HCT116 (cell line): ENCODE results near the gene CLN5. TPM values are rescaled to one million over a fixed set of nuclear protein-coding genes. Genes with fewer than 3 reads are reported as not detected.

Source experiments
- ATAC-seq: fragments of 200-7000 bp; cut with Tn5 transposase; 2 replicates; pipeline ENCODE4 v1.9.1; 2020; ENCODE audit warnings: mild to moderate bottlenecking, moderate library complexity
- BruUV-seq: library from RNA; stranded (reverse); fragments of 400-500 nt; replicated peaks from 2 replicates; lab custom pipeline; 2021; lab: Mats Ljungman, UMichigan
- CTCF ChIA-PET: fragments of 300-600 bp; sonication (Branson Sonifier 250); formaldehyde crosslinking; loops from one replicate; lab custom pipeline; 2021; ENCODE audit warnings: antibody characterized with exemption; lab: Charles Lee
- POLR2A ChIA-PET: fragments of 300-600, 350-600 bp; sonication (Branson Sonifier 250); formaldehyde crosslinking; loops from one replicate; lab custom pipeline; 2021; ENCODE audit warnings: antibody characterized with exemption; lab: Charles Lee
- RAD21 ChIA-PET, 2 experiments: fragments of 300-600 bp; sonication (Branson Sonifier 250); formaldehyde crosslinking; loops; one replicate each; lab custom pipeline; 2023; ENCODE audit warnings: low total read pairs in 2 of 2; ENCODE audit not compliant: uncharacterized antibody in 2 of 2, unreplicated experiment in 2 of 2, low non-redundant PET in 1 of 2; lab: Charles Lee
- DNase-seq: peaks from one replicate; pipeline ENCODE4 v3.0.0-alpha.2; 2010; ENCODE audit warnings: low read depth, low spot score
- H2AFZ ChIP-seq: fragments of 200-600 bp; shearing (Covaris generic), sonication (generic); 2 replicates; pipeline ENCODE4 v1.6.1; 2017; ENCODE audit warnings: low read depth, mixed run types, mixed read lengths, antibody characterized with exemption, low read length; ENCODE audit not compliant: poor library complexity, severe bottlenecking
- H3K27ac ChIP-seq: 2 replicates; pipeline ENCODE4 v1.5.1; 2012; ENCODE audit warnings: low read depth, low read length
- H3K27me3 ChIP-seq: fragments of 200-600 bp; sonication (generic); 2 replicates; pipeline ENCODE4 v1.6.1; 2016; ENCODE audit warnings: mixed run types, low read length, mixed read lengths; ENCODE audit not compliant: insufficient read depth
- H3K36me3 ChIP-seq, 2 experiments: fragments of 200-500 bp in 1 of 2; fragments of 200-600 bp in 1 of 2; sonication (Bioruptor generic) in 1 of 2; sonication (generic) in 1 of 2; 2 replicates each; pipeline versions ENCODE4 v1.5.1 to v1.6.1; 2014 to 2016; ENCODE audit warnings: low read length in 2 of 2, inconsistent platforms in 1 of 2, mixed read lengths in 1 of 2, mixed run types in 1 of 2; ENCODE audit not compliant: insufficient read depth in 2 of 2, control insufficient read depth in 1 of 2
- H3K4me1 ChIP-seq, 2 experiments: fragments of 200-600 bp in 1 of 2; sonication (generic) in 1 of 2; 2 replicates each; pipeline versions ENCODE4 v1.5.1 to v1.6.1; 2012 to 2017; ENCODE audit warnings: low read length in 2 of 2, inconsistent platforms in 1 of 2, mild to moderate bottlenecking in 1 of 2, mixed read lengths in 1 of 2, mixed run types in 1 of 2, moderate library complexity in 1 of 2; ENCODE audit not compliant: insufficient read depth in 2 of 2, control insufficient read depth in 1 of 2
- H3K4me2 ChIP-seq: fragments of 200-600 bp; sonication (generic); 2 replicates; pipeline ENCODE4 v1.6.1; 2017; ENCODE audit warnings: mixed run types, low read length, mixed read lengths
- H3K4me3 ChIP-seq, 2 experiments: fragments of 200-600 bp in 1 of 2; sonication (generic) in 1 of 2; replicated peaks in 1 of 2; 2 replicates each; pipeline ENCODE4 v1.5.1; 2011 to 2016; ENCODE audit warnings: low read length in 2 of 2, control low read depth in 1 of 2, low read depth in 1 of 2, mild to moderate bottlenecking in 1 of 2, mixed read lengths in 1 of 2, mixed run types in 1 of 2
- H3K79me2 ChIP-seq: fragments of 200-600 bp; sonication (generic); 2 replicates; pipeline ENCODE4 v1.6.1; 2017; ENCODE audit warnings: mild to moderate bottlenecking, mixed run types, low read length, moderate library complexity, mixed read lengths; ENCODE audit not compliant: insufficient read depth
- H3K9ac ChIP-seq: fragments of 200-600 bp; sonication (generic); 2 replicates; pipeline ENCODE4 v1.6.1; 2016; ENCODE audit warnings: low read length, mixed read lengths
- H3K9me2 ChIP-seq: fragments of 200-600 bp; sonication (generic), shearing (Covaris generic); 2 replicates; pipeline ENCODE4 v1.6.1; 2017; ENCODE audit warnings: mixed run types, mild to moderate bottlenecking, moderate library complexity; ENCODE audit not compliant: insufficient read depth
- H3K9me3 ChIP-seq, 2 experiments: fragments of 200-500 bp in 1 of 2; fragments of 200-600 bp in 1 of 2; sonication (Bioruptor generic) in 1 of 2; sonication (generic) in 1 of 2; 2 replicates each; pipeline ENCODE4 v1.6.1; 2014 to 2017; ENCODE audit warnings: low read length in 2 of 2, mixed read lengths in 2 of 2, inconsistent platforms in 1 of 2, low read depth in 1 of 2, mild to moderate bottlenecking in 1 of 2, mixed run types in 1 of 2, moderate library complexity in 1 of 2; ENCODE audit not compliant: control insufficient read depth in 1 of 2, insufficient read depth in 1 of 2
- H4K20me1 ChIP-seq: fragments of 200-600 bp; sonication (generic), shearing (Covaris generic); 2 replicates; pipeline ENCODE4 v1.6.1; 2017; ENCODE audit warnings: mixed run types, mild to moderate bottlenecking, moderate library complexity; ENCODE audit not compliant: insufficient read depth
- CBX3 ChIP-seq: IDR thresholded peaks from 2 replicates; pipeline ENCODE4 v1.6.1; 2012; ENCODE audit warnings: low read depth
- EGR1 ChIP-seq: IDR thresholded peaks from 2 replicates; pipeline ENCODE4 v1.6.1; 2012; ENCODE audit warnings: low read depth
- EZH2phosphoT487 ChIP-seq: fragments of 200-600 bp; IDR thresholded peaks from 2 replicates; pipeline ENCODE4 v1.6.1; 2018; ENCODE audit warnings: antibody characterized with exemption, borderline replicate concordance
- FOSL1 ChIP-seq: IDR thresholded peaks from 2 replicates; pipeline ENCODE4 v1.6.1; 2012; ENCODE audit warnings: low read depth
- POLR2A ChIP-seq: IDR thresholded peaks from 2 replicates; pipeline ENCODE4 v1.7.0; 2011; ENCODE audit warnings: borderline replicate concordance; ENCODE audit not compliant: insufficient read depth, insufficient read length; ENCODE audit errors: extremely low read depth
- POLR2AphosphoS5 ChIP-seq: IDR thresholded peaks from 2 replicates; pipeline ENCODE4 v1.6.1; 2011; ENCODE audit warnings: mild to moderate bottlenecking, low read depth, low read length, moderate library complexity
- SP1 ChIP-seq: IDR thresholded peaks from 2 replicates; pipeline ENCODE4 v1.6.1; 2012; ENCODE audit warnings: low read depth
- TCF7L2 ChIP-seq: IDR thresholded peaks from 2 replicates; pipeline ENCODE4 v1.7.0; 2011; ENCODE audit warnings: borderline replicate concordance, inconsistent platforms; ENCODE audit not compliant: insufficient read depth, insufficient read length; ENCODE audit errors: extremely low read depth
- YY1 ChIP-seq: IDR thresholded peaks from 2 replicates; pipeline ENCODE4 v1.6.1; 2011; ENCODE audit warnings: low read length, low read depth, moderate library complexity, mild to moderate bottlenecking; ENCODE audit not compliant: insufficient replicate concordance; ENCODE audit errors: extremely low read depth
- ZNF274 ChIP-seq: fragments of 200-500 bp; sonication (Bioruptor generic); IDR thresholded peaks from 2 replicates; pipeline ENCODE4 v1.6.1; 2014; ENCODE audit warnings: mild to moderate bottlenecking, low read depth, low read length, inconsistent platforms
- intact Hi-C: fragments of 100-400 bp; cut with micrococcal nuclease; formaldehyde crosslinking; loops from 2 replicates; pipeline ENCODE4 v1.10.0; 2022
- total RNA-seq: library from RNA; stranded (reverse); gene quantifications from one replicate; pipeline ENCODE4 v1.2.1, GENCODE V29; 2021; ENCODE audit not compliant: unreplicated experiment
- TF ChIP-seq, protein P1 (sequence below): IDR thresholded peaks from 2 replicates; pipeline ENCODE4 v1.6.1; 2011; ENCODE audit warnings: mild to moderate bottlenecking, low read length, moderate library complexity; ENCODE audit not compliant: insufficient replicate concordance; ENCODE audit errors: extremely low read depth
- TF ChIP-seq, protein P2 (sequence below): IDR thresholded peaks from 2 replicates; pipeline ENCODE4 v1.6.1; 2012; ENCODE audit warnings: low read depth

CLN5 gene
- total RNA-seq, 1 experiment from 2014 or later, result 21.4 TPM

DNA sequence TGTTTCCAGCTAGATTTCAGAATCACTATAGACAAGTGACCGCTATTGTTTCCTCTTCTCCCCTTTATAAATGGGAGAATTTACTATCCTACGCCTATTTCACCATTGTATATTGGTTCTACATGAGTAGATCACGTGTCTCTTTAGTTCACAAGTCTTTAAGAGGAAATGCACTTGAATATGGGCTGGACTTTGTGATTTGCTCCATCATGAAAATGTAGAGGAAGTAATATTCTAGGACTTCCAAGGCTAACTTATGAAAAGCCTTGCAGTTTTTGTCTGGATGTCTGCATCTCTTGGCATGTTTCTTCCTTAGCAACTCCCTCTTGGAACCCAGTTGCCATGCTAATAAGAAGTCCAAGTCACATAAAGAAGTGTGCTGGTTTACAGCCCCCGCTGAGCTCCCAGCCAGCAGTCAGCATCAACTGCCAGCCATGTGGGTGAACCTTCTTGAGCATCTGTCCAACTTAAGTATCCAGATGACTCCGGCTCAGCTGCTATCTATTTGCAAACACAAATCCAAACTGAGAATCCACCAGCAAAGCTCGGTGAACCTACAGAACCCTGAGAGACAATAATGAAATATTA is 39.9 kb downstream of the CLN5 start:
- ATAC-seq, result no peak
- BruUV-seq, result no TSS peak

More for the DNA sequence above, 39.9 kb downstream of the CLN5 start:
- peaks cover 0 to 11% of the 10 kb centered on the region in 2 experiments; a peak in 1 of 4 replicates for H3K4me1 ChIP-seq
- DNase-seq, result no peak
- no peak overlapping the region for H3K9ac ChIP-seq
- ChIA-PET POLR2A (no interaction called here), CTCF (no interaction called here), RAD21 (no interaction called here)
- no peak overlapping the region for H3K4me3 ChIP-seq
- H3K79me2 ChIP-seq, result no peaks in the 10 kb centered on the region
- H2AFZ ChIP-seq, result no peak overlapping the region
- H3K4me2 ChIP-seq, result no peak overlapping the region
- no peaks in the 10 kb centered on the region for H3K9me2 ChIP-seq
- intact Hi-C loops, result no loop called here
- TF ChIP-seq CBX3, result no peak
- no peak for TF ChIP-seq EZH2phosphoT487
- TF ChIP-seq EGR1, result no peak
- TF ChIP-seq ZNF274, result no peak
- TF ChIP-seq, protein P1, sequence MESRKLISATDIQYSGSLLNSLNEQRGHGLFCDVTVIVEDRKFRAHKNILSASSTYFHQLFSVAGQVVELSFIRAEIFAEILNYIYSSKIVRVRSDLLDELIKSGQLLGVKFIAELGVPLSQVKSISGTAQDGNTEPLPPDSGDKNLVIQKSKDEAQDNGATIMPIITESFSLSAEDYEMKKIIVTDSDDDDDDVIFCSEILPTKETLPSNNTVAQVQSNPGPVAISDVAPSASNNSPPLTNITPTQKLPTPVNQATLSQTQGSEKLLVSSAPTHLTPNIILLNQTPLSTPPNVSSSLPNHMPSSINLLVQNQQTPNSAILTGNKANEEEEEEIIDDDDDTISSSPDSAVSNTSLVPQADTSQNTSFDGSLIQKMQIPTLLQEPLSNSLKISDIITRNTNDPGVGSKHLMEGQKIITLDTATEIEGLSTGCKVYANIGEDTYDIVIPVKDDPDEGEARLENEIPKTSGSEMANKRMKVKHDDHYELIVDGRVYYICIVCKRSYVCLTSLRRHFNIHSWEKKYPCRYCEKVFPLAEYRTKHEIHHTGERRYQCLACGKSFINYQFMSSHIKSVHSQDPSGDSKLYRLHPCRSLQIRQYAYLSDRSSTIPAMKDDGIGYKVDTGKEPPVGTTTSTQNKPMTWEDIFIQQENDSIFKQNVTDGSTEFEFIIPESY, result no peak
- no peak for TF ChIP-seq FOSL1
- no peak for TF ChIP-seq YY1
- no peak for TF ChIP-seq POLR2AphosphoS5
- no peak for TF ChIP-seq SP1
- TF ChIP-seq POLR2A, result no peak
- TF ChIP-seq, protein P2, sequence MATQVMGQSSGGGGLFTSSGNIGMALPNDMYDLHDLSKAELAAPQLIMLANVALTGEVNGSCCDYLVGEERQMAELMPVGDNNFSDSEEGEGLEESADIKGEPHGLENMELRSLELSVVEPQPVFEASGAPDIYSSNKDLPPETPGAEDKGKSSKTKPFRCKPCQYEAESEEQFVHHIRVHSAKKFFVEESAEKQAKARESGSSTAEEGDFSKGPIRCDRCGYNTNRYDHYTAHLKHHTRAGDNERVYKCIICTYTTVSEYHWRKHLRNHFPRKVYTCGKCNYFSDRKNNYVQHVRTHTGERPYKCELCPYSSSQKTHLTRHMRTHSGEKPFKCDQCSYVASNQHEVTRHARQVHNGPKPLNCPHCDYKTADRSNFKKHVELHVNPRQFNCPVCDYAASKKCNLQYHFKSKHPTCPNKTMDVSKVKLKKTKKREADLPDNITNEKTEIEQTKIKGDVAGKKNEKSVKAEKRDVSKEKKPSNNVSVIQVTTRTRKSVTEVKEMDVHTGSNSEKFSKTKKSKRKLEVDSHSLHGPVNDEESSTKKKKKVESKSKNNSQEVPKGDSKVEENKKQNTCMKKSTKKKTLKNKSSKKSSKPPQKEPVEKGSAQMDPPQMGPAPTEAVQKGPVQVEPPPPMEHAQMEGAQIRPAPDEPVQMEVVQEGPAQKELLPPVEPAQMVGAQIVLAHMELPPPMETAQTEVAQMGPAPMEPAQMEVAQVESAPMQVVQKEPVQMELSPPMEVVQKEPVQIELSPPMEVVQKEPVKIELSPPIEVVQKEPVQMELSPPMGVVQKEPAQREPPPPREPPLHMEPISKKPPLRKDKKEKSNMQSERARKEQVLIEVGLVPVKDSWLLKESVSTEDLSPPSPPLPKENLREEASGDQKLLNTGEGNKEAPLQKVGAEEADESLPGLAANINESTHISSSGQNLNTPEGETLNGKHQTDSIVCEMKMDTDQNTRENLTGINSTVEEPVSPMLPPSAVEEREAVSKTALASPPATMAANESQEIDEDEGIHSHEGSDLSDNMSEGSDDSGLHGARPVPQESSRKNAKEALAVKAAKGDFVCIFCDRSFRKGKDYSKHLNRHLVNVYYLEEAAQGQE, result no peak
- no peak for TF ChIP-seq TCF7L2
- H3K36me3 ChIP-seq, result no peaks in the 10 kb centered on the region
- H3K27ac ChIP-seq, result no peak overlapping the region
- H3K9me3 ChIP-seq, result no peaks in the 10 kb centered on the region
- no peaks in the 10 kb centered on the region for H4K20me1 ChIP-seq
- no peaks in the 10 kb centered on the region for H3K27me3 ChIP-seq
